ENCODE results near the gene ALG12.
"Not testable (repeated sequence)": the region's sequence is repeated elsewhere in the genome, so short reads cannot be mapped to it uniquely, and the experiment has no call there.

Gene ALG12

GRCh38 chr22:49852898-49853894 is 65.0 kb downstream of the ALG12 start, which contains the start of gene ZBED4:
Gene ZBED4 (plus strand): TSS chr22:49853844. CDS start chr22:49883663, 29,819 bp downstream.
- peak within 1 kb of the TSS; percentile 96 for H3K4me3 Mint-ChIP-seq
- no peaks in the 10 kb centered on the region for H3K27me3 Mint-ChIP-seq
- H3K27ac Mint-ChIP-seq = peak within 1 kb of the TSS; percentile 95
- no peaks in the 10 kb centered on the region for H3K9me3 Mint-ChIP-seq
- no peaks in the 10 kb centered on the region for H3K36me3 Mint-ChIP-seq
- H3K4me1 Mint-ChIP-seq = peaks cover 44% of the 10 kb centered on the region

GRCh38 chr22:49852568-49852897 is 65.7 kb downstream of the ALG12 start:
- not testable (repeated sequence) for H3K36me3 Mint-ChIP-seq, H3K27me3 Mint-ChIP-seq, H3K9me3 Mint-ChIP-seq
- Mint-ChIP-seq H3K4me1 (peaks cover 40% of the 10 kb centered on the region), H3K27ac (peak overlapping the region; percentile 59), H3K4me3 (peak overlapping the region; percentile 76)

GRCh38 chr22:49850959-49851802 is 67.1 kb downstream of the ALG12 start:
- H3K4me1 Mint-ChIP-seq = peaks cover 36% of the 10 kb centered on the region
- no peaks in the 10 kb centered on the region for H3K9me3 Mint-ChIP-seq
- peak overlapping the region; percentile 39 for H3K27ac Mint-ChIP-seq
- H3K4me3 Mint-ChIP-seq = peak overlapping the region; percentile 66
- no peaks in the 10 kb centered on the region for H3K27me3 Mint-ChIP-seq
- H3K36me3 Mint-ChIP-seq = no peaks in the 10 kb centered on the region
